NCI-H1694 treated with DMSO at 0.1 percent for 48 hours (cell line): ENCODE data around the gene PHF10.
"Not testable (repeated sequence)": the region's sequence is repeated elsewhere in the genome, so short reads cannot be mapped to it uniquely, and the experiment has no call there.

Source experiments
- DNase-seq: peaks from one replicate; lab custom pipeline; 2025; lab: John Stamatoyannopoulos, UW

The PHF10 gene

DNA sequence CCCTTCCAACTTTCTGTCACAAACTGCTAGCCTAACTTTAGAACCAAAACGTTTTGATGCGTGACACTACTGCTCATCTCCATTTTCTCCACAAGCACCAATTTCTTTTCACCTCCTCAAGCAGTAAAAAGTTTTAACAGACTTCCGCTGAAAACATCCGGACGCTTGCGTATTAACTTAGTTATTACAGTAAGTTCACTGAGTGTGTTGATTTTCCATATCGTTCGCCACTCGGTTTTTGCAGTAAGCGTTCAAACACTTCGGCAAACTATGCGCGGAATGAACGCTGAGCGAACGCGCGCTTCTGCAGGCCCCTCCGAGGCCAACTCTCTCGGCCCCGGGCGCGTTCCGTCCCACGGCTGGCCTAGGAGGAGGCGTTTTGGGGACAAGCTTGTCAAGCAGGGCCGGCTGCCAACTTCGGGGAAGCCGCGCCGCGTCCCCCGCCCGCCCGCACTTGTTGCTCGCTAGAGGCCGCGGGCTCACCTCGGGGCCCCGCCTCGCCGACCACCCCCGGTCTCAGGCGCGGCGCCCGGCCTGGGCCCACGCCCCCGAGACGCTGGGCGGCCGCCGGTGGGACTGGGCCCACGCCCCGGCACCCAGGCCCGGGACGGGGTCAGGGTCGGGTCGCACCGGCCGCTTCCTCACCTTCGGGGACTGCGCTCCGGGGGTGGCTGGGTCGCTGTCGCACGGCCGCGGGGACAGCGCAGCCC is 945 bp downstream of the PHF10 start:
- DNase-seq, result no peak

DNA sequence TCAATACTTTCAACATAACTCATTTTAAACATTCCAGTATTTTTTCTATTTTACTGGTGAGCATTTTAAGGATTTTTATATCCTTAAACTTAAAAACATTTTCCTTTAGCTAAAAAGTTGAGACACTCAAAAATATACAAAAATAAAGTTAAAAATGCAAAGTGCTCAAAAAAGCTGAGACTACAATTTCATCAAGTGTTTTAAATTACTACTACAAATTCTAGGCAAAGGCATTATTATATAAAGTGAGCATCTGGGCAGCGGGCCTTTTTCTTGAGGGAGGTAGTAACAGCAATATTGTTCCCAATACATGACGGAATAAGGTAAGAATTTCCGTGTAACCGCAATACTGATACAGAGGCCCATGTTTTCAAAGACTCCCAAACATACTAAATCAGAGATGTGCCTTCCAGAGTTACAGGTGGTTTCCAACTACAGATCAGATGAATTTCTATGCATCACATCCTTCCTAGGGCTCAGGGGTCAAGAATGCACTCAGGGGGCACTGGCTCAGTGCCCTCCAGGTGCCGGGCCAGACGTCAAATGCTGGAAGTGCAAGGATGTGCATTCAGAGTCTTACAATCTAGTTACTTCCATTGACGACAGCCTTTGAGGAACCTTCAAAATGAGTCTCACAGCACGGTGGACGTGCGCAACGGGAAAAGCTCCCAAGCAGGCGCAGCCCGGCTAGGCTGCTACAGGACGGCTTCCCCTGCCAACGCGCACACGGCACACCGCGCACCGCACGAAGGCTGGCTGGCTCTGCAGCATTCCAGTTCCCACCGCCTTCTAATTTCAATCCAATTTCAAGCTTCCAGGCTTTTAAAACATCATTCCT is 1.7 kb downstream of the PHF10 start:
- no peak for DNase-seq

DNA sequence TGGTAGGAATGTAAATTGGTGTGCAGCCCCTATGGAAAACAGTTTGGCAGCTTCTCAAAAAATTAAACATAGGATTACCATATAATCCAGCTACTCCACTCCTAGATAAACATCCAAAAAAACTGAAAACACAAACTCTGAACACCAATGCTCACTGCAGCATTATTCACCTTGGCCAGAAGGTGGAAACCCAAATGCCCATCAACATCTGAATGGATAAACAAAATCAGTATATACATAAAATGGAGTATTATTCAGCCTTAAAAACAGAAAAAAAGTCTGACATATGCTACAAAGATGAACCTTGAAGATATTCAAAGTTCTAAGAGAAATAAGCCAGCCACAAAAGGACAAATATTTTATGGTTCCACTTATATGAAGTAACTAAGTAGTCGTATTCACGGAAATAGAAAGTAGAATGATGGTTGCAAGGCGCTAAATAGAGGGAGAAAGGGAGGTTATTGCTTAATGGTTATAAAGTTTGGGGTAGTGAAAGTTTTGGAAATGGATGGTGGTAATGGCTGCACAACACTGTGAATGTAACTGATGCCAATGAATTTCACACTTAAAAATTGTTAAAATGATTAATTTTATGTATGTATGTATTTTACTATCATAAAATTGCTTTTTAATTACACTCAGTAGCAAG is 4.0 kb downstream of the PHF10 start:
- DNase-seq, result no peak

DNA sequence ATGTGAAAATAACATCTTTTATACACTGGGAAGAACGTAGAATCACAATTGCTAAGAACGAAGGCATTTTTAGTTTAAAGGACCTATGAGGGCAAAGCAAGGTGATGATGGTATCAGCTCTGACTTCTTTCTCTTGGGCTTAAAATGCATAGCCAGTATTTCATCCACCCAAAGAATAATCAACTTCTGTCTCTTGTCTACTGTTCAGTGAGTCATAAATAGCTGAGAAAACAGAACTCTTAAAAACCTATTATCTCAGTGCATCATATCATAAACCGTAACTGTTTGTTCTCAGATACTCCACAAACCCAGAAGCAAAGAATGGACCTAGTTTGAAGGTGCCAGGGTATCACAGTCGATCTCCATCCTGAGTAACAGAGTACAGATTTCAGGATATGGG is 5.2 kb downstream of the PHF10 start:
- no peak for DNase-seq

DNA sequence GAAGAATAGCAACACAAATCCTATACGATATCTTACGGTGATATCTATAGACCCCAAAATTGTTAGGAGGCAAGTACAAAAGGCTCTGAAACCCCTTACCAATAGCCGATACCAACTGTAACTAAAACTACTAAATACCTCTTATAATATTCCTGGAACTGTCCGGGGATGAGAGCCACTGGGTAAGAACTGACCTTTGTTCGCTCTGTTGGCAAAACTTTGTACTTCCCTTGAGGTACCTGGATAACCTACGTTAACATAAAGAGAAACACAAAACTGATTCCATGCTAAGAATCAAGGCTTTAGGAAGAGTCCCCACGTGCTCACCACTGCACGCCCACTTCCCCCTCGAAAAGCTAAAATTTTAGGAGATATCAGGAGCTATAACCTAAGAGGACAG is 9.7 kb downstream of the PHF10 start:
- no peak for DNase-seq

DNA sequence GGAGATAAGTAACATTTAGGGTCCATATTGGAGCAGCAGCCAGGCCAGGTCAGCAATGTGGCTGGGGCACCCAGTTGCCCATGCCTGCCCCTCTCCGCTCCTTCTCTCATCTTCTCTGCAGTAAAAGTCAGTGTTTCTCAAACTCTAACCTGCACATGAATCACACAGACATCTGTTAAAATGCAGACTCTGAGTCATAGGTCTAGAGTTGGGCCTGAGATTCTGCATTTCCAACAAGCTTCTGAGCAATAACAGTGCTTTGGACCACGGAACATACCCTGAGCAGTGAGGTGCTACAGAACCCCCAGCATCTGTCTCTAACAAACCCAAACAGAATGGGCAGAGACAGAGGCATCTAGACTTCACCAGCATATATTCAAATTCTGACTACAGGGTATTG is 10.1 kb downstream of the PHF10 start:
- DNase-seq, result no peak

DNA sequence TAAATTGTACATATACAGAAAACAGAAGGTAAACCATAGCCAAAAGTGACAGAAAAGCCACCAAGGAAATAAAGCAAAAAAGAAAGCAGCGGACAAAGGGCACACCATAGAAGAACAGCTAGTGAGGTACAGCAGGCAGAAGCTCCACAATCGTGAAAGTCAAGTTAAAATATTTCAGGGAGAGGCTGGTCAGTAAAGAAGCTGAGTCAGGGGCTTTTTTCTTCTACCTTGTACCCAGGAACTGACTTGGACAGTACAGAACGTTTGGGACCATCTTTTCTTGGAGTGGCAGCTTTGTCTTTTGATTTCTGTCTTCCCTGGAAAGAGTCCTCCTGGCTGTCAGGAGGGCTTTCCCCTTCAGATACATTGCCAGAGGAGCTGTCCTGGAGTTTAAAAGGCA is 14.3 kb downstream of the PHF10 start:
- DNase-seq, result no peak

DNA sequence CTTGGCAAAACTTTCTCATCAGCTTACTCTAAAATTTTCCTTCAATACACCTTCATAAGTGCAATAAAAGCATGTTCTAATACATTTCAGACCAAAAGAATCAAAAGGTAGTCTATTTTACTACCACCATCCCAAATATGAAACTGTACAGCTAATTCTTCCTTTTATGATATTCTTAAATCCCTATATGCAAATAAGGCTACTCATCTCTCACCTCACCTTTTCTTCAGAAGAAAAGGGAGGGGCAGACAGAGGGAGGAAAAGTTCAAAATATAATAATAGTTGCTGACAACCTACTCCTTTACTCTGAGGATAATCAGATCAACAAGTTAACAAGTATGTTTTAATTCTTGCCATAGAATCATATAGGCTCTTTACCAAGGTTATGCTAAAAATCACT is 15.0 kb downstream of the PHF10 start:
- no peak for DNase-seq

DNA sequence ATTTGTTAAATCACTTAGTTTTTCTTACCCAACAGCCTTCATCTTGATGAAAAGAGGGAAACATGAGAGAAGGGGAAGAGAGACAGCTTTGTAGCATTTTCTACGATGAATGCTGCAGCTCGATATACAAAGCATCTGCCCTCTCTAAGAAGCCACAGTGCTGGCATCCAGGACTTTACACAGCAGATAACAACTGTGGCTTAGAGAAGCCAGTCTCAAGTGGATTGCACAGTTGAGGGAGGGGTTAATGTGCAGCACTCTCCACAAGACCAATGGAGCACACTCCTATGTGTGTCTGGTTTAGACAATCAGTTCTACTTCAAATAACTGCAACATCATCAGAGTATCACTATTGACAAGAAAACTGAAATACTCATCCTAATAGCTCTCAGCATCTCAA is 16.5 kb downstream of the PHF10 start:
- no peak for DNase-seq

DNA sequence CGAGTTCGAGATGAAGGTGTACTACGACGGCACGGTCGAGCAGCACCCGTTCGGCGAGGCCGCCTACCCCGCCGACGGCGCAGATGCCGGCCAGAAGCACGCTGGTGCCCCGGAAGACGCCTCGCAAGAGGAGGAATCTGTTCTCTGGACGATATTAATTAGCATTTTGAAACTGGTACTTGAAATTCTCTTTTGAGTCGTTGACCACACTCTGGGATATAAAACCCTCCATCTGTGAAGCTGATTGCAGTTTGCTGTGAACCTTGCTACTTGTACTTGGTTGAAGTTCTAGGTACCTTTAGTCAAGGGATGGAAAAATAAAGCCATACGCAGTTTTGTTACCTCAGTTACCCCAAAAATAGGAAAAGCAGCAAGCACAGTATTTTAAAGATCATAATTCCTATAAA is 21.5 kb downstream of the PHF10 start:
- no peak for DNase-seq

DNA sequence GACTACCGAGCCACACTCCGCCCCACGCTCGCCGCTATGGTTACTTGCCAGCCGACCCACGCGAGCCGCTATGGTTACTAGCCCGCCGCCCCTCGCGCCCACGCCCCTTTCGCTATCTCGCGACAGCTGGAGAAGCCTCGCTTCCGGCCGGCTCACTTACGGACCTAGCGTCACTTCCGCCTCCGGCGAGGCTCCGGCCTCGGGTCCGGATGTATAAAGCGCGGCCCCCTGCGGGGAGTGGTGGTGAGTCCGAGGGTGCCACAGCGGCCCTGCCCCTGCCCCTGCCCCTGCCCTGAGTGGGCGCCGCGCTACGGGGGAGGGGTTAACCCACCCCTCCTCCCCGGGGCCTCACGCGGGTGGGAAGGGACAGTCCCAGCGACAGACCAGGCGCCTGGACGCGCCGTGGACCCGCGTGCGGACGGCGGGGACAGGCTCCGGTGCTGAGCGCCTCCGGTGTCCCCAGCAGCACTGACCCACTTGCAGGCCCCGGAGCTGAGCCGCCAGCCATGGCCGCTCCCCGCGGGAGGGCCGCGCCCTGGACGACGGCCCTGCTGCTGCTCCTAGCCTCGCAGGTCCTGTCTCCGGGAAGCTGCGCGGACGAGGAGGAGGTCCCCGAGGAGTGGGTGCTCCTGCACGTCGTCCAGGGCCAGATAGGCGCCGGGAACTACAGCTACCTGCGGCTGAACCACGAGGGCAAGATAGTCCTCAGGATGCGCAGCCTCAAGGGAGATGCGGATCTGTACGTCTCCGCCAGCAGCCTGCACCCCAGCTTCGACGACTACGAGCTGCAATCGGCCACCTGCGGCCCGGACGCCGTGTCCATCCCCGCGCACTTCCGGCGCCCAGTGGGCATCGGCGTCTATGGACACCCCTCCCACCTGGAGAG is 22.1 kb downstream of the PHF10 start, which contains the start of the genes C6orf120 and WDR27:
Gene C6orf120 (plus strand): TSS at position 173 of the 886 bp plus-strand sequence. CDS start 334 bp downstream, at position 507.
Gene WDR27 (minus strand): TSS at position 76 of the 886 bp plus-strand sequence. CDS start 13,024 bp downstream, outside the sequence.
- DNase-seq, result peak; percentile 73

DNA sequence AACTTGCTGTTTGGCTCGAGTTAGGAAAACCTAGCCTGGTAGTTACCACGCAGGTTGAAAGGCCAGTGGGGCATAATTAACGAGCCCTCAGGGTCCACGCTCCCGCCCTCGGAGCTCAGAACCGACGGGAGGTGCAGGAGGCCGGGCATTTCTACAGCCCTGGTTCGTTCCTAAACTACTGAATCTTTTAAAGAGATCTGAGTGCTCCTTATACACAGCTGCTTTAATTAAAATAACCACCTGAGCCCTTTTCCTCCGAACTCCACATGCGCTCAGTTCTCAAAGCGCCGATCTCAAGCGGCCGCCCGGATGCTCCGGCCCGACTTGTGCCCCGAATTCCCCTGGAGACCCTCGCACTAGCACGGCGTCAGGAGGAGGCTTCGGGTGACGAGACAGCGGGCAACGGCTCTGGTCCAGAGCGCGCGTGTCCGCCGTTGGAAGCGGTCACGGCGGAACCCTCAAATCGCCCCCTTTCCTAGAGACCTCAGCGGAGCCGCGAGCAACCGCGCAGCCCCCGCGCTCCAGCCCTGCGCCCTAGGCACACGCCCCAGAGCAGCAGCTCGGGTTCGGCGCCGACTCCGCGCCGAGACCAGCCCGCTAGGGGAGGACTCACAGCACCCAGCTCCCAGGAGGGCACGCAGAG is 22.9 kb downstream of the PHF10 start:
- DNase-seq, result no peak

DNA sequence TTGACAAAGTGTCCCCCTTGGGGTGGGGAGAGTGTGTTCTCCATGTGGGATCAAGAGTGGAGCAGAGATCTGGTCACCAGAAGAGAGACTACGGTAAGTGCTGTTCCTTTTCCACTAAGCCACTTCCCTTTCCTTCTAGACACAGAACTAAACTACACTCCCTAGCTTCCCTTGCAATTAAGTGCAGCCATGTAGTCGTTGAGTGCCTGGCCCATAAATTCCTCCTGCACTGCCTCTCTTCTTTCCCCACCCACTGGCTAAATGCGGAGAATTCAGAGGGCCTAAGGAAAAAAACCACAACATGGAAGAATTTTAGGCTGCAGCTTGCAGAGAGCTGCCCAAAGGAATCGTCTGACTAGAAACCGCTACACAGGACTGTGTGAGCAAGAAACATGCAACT is 24.0 kb downstream of the PHF10 start:
- no peak for DNase-seq

DNA sequence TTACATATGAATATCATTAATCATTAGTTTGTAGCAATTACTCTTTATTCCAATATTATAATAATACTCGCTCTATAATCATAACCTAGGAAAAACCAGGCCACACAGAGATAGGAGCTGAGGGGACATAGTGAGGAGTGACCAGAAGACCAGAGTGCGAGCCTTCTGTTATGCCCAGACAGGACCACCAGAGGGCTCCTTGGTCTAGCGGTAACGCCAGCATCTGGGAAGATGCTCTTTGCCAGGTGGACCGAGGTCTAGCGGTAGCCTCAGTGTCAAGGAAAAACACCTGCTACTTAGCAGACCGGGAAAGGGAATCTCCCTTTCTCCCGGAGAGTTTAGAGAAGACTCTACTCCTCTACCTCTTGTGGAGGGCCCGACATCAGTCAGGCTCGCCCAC is 27.2 kb downstream of the PHF10 start:
- not testable (repeated sequence) for DNase-seq

DNA sequence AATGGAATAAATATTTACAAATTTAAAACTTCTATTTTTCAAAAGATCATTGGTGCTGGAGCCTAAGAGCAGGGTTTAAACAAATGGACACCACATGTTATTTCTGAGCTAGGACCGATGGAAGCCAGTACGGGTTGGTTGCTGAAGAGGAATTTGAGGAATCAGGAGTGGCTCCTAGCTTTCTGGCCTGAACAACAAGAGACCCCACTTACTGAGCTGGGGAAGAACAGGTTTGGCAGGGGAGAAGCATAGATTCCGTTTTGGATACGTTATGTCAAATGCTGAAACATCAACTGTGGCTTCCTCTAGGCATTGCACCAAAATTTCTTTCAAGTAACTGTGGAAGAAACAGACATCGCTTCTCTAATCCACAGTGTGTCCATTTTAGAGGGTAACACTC is 29.2 kb downstream of the PHF10 start:
- DNase-seq, result no peak

DNA sequence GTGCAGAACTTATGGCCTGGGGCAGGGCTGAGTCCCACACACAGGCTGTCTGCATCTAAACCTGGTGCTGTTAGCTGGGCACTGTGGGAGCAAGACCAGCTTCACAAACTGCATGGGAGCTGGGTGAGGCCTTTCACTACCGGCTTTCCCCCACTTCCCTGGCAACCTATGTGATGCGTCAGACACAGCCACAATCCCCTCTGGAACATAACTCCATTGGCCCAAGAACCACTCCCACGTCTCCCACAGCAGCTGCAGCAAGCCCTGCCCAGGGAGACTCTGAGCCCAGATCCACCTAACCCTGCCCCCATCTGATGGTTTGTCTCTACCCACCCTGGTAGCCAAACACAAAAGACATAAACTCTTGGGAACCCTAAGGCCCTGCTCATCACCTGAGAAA is 31.8 kb downstream of the PHF10 start:
- no peak for DNase-seq

DNA sequence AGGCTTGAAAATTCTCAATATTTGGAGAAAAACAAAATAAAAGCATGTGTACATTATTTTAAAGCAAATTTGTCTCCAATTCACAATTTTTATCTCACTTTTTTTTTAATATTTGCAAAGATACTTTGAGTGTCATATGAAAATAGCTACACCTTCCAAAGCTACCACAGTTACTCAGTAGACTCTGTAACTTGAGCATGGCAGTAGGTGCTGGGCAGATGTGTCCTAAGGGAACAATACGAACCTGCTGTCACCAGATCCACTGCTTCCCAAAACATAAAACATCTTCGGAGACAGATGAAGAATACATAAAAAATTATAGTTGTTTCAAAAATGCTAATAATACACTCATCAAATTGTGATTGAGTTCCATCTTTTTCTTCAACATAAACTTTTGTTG is 33.0 kb downstream of the PHF10 start:
- DNase-seq, result no peak

DNA sequence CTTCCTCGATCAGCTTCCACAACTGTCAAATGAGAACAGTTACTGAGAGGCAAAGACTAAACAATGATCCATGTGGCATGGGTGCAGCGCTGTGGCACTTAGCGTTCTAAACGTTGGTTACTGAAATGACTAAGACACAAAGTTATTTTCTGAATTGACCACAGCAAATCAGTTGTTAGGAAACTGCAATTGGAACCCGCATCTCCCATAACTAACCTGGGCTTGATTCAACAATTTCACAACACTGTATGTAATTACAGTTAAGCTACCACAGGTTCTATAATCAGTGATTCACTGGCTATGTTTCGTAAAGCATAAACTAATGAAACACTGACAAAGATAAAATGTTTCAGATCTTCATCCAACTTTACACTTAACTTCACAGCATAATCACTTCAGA is 35.0 kb downstream of the PHF10 start:
- no peak for DNase-seq

DNA sequence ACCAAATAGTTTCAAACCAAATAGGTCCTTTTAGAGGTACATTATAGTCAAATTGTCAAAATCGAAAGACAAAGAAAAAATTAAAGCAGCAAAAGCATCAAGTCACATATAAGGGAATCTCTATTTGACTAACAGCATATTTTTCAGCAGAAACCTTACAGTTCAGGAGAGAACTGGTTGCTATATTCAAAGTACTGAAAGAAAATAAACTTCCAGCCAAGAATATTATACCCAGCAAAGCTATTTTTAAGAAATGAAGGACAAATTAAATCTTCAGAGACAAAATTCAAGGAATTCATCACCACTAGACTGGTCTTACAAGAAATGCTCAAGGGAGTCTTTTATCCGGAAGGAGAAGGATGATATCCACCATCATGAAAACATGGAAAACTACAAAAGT is 38.4 kb downstream of the PHF10 start:
- DNase-seq, result no peak

DNA sequence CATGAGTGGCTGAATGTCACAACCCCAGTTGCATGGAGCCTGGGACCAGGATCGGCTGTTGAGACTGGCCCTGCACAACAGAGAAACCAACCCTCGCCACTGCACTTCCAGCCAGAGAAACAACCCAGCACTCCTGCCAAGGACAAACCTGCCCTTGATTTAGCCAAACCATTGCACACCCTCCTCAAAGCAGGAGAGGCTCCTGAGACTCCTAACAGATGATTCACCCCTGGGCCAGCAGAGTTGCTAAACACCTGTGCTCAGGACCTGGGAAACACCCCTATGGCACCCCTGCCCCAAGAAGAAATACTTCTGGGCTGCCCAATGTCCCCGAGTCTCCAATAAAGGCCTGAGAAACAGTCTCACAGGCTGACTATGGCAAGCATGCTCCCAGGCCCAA is 40.2 kb downstream of the PHF10 start:
- DNase-seq, result no peak

DNA sequence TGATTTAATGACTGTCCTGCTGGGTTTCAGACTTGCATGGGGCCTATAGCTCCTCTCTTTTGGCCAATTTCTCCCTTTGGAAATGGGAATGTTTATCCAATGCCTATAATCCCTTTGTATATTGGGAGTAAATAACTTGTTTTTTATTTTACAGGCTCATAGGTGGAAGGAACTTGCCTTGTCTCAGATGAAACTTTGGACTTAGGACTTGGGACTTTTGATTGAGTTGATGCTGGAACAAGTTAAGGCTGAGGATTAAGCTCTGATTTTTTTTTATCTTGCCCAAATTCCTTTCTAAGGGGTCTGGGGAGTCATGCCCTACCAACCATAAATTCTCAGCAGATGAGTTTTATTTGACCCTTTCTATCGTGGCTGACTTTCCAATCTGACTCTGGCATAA is 46.0 kb downstream of the PHF10 start:
- DNase-seq, result no peak
